Brain microvascular endothelial cell (primary cell): Measurements from ENCODE around the gene MCC.

Source experiments
- DNase-seq: peaks from one replicate; pipeline ENCODE4 v3.0.0-alpha.2; 2020
- H3K27ac ChIP-seq: fragments of 250-450 bp; sonication (Bioruptor Pico); 2 replicates; pipeline ENCODE4 v1.5.1; 2020; ENCODE audit warnings: mild to moderate bottlenecking, moderate library complexity
- H3K27me3 ChIP-seq: fragments of 250-450 bp; sonication (Bioruptor Pico); replicated peaks from 2 replicates; pipeline ENCODE4 v1.5.1; 2020; ENCODE audit warnings: mild to moderate bottlenecking
- H3K36me3 ChIP-seq: fragments of 250-450 bp; sonication (Bioruptor Pico); replicated peaks from 2 replicates; pipeline ENCODE4 v1.5.1; 2020; ENCODE audit warnings: mild to moderate bottlenecking
- H3K4me3 ChIP-seq: 2 replicates; pipeline ENCODE4 v1.5.1; 2011; ENCODE audit warnings: low read depth, mild to moderate bottlenecking, control low read depth, low read length, moderate library complexity
- CTCF ChIP-seq: IDR thresholded peaks from 2 replicates; pipeline ENCODE4 v1.5.1; 2011; ENCODE audit warnings: low read depth, mild to moderate bottlenecking, moderate library complexity, low read length, control low read depth, inconsistent platforms; ENCODE audit errors: missing control alignments
- in situ Hi-C: cut with HindIII; loops from 2 replicates; pipeline ENCODE4 v1.10.0; 2017; ENCODE audit warnings: low sequenced_read_pairs, low pct_ligation_motif_present

MCC gene

GRCh38 chr5:113380807-113381326 lies 107.4 kb downstream of the MCC start:
- no peak for TF ChIP-seq CTCF
- Histone ChIP-seq H3K4me3 (no peak overlapping the region), H3K36me3 (no peaks in the 10 kb centered on the region), H3K27me3 (no peaks in the 10 kb centered on the region), H3K27ac (no peak overlapping the region)
- in situ Hi-C loops, result no loop called here
- DNase-seq, result no peak

DNA sequence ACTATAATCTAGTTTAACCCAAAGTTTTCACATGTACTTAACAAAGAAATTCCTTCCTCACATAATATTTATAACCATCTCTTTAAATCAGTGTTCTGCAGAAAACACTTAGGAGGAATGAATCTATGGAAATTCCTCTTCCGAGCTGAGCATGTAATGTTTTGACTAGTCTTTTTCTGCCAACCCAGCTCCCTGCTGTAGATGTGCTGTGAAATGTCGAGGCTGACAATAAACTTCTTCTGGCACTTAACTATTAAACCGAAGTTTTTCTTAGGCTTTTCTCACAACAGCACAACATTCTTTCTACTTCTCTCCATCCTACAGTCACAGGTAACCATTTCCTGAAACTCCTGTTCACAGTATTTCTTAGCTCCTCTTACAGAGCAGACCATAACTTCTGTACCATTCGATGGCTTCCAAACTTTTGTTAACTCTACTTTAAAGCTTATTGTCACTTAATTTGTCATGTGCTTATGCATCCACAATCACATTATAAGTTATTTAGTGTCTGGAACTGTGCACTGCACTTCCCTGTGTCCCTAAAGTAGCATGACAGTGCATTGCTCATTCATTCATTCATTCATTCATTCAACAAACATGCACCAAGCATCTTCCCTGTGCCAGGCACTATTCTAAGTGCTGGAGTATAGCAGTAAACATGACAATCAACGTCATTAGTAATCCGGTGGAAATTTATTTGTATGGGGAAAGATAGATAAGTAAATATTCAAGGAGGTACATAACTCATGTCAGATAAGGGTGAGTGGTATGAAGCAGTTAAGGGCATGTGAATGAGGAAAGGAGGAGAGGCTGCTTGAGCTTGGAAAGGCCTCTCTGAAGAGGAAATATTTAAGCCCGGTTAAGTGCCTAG lies 108.1 kb downstream of the MCC start:
- no peak for TF ChIP-seq CTCF
- Histone ChIP-seq H3K36me3 (no peaks in the 10 kb centered on the region), H3K27me3 (no peaks in the 10 kb centered on the region), H3K4me3 (no peak overlapping the region), H3K27ac (no peak overlapping the region)
- in situ Hi-C loops, result no loop called here
- no peak for DNase-seq

GRCh38 chr5:113378959-113379541 lies 109.2 kb downstream of the MCC start:
- in situ Hi-C loops, result no loop called here

GRCh38 chr5:113378514-113378913 lies 109.7 kb downstream of the MCC start:
- Histone ChIP-seq H3K36me3 (no peaks in the 10 kb centered on the region), H3K27me3 (no peaks in the 10 kb centered on the region), H3K27ac (no peak overlapping the region), H3K4me3 (no peak overlapping the region)
- in situ Hi-C loops, result no loop called here
- DNase-seq, result no peak
- TF ChIP-seq CTCF, result no peak

More at GRCh38 chr5:113378959-113379541, 109.2 kb downstream of the MCC start:
- Histone ChIP-seq H3K4me3 (no peak overlapping the region), H3K27ac (no peak overlapping the region), H3K27me3 (no peaks in the 10 kb centered on the region), H3K36me3 (no peaks in the 10 kb centered on the region)
- TF ChIP-seq CTCF, result peak; percentile 82
- peak; percentile 48 for DNase-seq

DNA sequence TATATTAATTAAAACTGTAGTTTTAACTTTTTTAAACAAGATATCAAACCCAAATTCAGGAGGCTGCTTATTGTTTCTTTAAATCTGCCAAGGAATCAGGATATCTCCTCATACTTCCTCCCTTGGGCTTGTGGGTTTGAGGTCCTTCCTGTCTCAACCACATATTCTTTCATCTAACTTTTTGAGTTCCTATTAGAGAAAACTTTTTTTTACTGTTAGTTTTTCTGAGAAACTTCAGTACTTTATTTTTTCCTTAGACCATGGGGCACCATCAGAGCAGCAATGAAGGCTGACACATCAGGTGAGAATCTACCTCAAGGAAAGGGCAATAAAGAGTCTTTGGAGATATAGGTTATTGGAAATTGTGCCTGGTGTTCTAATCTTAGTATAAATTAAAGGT lies 110.2 kb downstream of the MCC start:
- TF ChIP-seq CTCF, result no peak
- in situ Hi-C loops, result no loop called here
- H3K4me3 ChIP-seq, result no peak overlapping the region
- H3K27me3 ChIP-seq, result no peaks in the 10 kb centered on the region
- H3K27ac ChIP-seq, result no peak overlapping the region
- H3K36me3 ChIP-seq, result no peaks in the 10 kb centered on the region
- no peak for DNase-seq
